ENCODE results near the gene NXNL1.
"Not testable (repeated sequence)": the region's sequence is repeated elsewhere in the genome, so short reads cannot be mapped to it uniquely, and the experiment has no call there.

The NXNL1 gene, protein sequence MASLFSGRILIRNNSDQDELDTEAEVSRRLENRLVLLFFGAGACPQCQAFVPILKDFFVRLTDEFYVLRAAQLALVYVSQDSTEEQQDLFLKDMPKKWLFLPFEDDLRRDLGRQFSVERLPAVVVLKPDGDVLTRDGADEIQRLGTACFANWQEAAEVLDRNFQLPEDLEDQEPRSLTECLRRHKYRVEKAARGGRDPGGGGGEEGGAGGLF

DNA sequence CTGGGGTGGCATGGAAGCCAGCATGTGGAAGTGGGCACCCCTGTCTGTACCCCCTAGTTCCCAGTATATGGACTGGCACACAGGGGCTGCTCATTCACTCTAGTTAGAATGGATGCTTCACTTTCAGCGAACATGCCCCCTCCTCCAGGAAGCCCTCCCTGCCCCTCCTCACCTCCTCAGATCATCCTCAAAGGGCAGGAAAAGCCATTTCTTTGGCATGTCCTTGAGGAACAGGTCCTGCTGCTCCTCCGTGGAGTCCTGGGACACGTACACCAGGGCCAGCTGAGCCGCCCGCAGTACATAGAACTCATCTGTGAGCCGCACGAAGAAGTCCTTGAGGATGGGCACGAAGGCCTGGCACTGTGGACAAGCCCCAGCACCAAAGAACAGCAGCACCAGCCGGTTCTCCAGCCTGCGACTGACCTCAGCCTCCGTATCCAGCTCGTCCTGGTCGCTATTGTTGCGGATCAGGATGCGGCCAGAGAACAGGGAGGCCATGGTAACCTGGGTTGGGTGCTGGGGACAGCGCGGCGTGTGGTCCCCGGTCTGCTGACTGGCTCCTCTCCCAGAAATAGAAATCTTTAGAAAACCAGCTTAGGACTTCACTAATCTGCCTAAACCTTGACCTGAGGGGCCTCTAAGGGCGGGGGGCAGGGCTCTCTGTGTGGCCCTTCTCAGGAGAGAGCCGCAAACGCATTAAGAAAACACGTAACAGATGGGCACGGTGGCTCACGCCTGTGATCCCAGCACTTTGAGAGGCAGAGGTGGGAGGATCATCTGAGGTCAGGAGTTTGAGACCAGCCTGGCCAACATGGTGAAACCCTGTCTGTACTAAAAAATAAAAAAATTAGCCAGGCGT, at the start of gene NXNL1:
TSS of gene NXNL1 (minus strand) at position 555 of the 859 bp plus-strand sequence. CDS start at position 498, 57 bp downstream.
- DNase-seq (ENCODE audit: low spot score), result no peak

DNA sequence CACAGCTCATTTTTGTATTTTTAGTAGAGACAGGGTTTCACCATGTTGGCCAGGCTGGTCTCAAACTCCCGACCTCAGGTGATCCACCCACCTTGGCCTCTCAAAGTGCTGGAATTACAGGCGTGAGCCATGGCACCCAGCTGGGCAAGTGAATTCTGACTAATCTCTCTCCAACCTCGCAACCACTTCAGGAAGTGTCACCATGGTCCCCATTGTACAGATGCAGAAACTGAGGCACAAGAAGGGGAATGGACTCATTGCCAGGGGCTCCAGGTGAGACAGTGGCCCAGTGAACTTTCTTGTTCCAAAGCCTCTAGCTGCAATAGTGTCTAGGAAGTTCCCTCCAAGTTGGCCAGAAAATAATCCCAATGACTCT, 47.8 kb upstream of the NXNL1 start:
- not testable (repeated sequence) for DNase-seq (ENCODE audit: low spot score)

DNA sequence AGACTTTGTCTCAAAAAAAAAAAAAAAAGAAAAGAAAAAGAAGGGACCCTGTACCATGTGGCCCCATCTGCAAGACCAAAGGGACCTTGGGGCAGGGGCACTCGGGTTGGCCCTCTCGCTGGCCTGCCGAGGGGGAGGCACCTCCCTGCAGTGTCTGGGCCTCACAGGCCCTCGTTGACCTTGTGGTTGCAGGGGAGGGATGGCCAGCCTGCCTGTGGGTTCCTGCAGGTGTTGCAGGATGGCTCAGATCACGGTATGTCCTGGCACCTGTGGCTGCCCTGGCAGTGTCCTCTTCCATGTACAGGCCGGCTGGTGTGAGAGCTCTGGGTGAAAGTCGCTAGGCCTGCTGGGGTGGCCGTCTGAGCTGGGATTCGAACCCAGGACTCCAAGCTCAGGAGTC, 46.0 kb upstream of the NXNL1 start:
- no peak for DNase-seq (ENCODE audit: low spot score)

DNA sequence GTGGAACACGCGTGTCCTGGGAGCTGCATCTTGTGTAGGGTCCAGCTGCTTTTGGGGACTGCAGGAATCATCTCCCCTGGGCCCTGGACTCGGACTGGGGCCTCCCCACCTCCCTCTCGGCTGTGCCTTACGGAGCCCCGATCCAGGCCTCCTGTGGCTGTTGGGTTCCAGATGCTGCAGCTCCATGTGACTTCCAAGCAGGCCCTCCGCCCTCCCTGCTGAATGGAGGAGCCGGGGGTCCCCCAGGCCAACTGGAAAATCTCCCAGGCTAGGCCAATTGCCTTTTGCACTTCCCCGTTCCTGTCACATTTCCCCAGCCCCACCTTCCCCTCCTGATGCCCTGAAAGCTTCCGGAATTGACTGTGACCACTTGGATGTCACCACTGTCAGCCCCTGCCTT, 44.5 kb upstream of the NXNL1 start:
- DNase-seq (ENCODE audit: low spot score), result no peak

DNA sequence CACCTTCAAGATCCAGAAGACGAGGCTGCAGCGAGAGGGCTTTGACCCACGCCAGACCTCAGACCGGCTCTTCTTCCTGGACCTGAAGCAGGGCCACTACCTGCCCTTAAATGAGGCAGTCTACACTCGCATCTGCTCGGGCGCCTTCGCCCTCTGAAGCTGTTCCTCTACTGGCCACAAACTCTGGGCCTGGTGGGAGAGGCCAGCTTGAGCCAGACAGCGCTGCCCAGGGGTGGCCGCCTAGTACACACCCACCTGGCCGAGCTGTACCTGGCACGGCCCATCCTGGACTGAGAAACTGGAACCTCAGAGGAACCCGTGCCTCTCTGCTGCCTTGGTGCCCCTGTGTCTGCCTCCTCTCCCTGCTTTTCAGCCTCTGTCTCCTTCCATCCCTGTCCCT, 43.7 kb upstream of the NXNL1 start:
- no peak for DNase-seq (ENCODE audit: low spot score)

DNA sequence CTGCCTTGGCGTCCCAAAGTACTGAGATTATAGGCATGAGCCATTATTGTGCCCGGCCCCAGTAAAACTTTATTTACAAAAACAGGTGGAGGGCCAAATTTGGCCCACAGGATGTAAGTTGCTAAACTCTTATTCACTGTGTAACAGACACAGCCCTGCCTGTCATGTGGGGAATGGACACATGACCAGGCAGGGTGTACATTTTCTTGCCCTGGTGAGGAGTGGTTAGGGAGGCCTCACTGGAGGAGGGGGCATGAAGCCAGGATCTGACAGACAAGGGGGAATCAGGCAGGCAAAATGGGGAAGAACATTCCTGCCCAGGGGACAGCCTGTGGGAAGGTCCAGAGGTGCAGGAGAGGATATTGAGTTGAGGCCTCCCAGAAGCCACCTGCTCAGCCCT, 43.3 kb upstream of the NXNL1 start:
- DNase-seq (ENCODE audit: low spot score), result no peak

DNA sequence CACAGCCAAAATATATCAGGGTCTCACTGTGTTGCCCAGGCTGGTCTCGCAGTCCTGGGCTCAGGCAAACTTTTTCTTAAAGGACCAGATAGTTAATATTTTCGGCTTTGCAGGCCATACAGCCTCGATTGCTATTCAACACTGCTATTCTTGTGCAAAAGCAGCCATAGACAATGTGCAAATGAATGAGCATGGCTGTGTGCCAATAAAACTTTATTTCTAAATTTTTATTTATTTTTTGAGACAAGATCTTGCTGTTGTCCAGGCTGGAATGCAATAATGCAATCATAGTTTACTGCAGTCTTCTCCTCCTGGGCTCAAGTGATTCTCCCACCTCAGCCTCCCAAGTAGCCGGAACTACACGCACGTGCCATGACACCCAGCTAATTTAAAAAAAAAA, 42.5 kb upstream of the NXNL1 start:
- no peak for DNase-seq (ENCODE audit: low spot score)

DNA sequence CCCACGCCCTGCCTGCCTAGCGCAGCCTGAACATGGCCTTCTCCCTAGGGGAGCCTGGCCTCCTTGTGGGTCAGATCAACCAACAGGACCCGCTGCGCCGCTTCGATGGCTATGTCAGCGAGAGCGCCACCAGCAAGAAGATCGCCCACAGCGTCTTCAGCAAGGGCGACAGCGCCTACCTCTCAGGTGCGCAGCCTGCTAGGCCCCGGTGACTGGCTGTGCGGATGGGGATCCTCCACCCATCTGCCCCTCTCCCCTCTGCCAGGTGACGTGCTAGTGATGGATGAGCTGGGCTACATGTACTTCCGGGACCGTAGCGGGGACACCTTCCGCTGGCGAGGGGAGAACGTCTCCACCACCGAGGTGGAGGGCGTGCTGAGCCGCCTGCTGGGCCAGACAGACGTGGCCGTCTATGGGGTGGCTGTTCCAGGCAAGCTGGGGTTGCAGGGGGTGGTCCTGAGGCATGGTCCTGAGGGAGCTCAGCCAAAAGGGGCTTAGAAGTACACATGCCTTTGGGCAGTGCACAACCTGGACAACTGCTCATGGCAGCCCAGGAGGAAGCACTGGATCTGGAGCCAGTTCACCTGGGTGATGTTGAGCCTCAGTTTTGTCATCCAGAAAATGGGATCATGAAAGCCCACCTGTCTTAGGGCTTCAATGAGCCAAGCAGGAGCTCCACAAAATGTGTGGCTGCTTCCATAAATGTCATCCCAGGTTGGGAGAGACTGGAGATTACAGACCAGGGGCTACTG, 39.9 kb upstream of the NXNL1 start:
- no peak for DNase-seq (ENCODE audit: low spot score)

DNA sequence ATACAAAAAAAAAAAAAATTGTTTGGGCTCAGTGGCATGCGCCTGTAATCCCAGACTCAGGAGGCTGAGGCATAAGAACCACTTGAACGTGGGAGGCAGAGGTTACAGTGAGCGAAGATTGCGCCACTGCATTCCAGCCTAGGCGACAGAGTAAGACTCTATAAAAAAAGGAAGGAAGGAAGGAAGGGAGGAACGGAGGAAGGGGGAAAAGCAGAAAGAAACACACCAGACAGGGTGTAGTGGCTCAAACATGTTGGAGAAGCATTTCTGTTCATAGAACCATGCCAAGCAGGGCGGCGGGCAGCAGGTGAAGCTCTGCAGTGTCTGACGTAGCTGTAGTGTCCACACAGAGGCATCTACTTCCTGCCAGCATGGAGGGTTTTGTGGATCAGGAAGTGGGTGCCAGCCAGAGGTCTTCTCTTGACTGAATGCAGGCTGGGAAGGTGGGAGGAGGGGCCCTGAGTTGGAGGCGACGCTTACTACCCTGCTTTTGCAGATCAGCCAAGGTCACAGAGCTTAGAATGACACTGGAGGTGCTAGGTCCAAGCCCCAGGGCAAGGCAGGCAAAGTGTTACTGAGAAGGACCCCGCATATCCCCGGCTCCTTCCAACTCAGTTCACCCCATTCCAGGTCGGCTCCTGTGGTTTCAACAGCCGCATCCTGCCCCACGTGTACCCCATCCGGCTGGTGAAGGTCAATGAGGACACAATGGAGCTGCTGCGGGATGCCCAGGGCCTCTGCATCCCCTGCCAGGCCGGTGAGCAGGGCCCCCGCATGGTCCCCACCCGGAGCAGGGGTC, 39.1 kb upstream of the NXNL1 start:
- no peak for DNase-seq (ENCODE audit: low spot score)

DNA sequence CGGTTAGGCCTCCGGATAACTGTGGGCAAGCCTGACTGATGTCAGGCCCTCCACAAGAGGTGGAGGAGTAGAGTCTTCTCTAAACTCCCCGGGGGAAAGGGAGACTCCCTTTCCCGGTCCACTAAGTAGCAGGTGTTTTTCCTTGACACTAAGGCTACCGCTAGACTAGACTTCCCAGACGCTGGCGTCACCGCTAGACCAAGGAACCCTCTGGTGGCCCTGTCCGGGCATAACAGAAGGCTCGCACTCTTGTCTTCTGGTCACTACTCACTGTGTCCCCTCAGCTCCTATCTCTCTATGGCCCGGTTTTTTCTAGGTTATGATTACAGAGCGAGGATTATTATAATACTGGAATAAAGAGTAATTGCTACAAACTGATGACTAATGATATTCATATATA, 38.3 kb upstream of the NXNL1 start:
- not testable (repeated sequence) for DNase-seq (ENCODE audit: low spot score)

DNA sequence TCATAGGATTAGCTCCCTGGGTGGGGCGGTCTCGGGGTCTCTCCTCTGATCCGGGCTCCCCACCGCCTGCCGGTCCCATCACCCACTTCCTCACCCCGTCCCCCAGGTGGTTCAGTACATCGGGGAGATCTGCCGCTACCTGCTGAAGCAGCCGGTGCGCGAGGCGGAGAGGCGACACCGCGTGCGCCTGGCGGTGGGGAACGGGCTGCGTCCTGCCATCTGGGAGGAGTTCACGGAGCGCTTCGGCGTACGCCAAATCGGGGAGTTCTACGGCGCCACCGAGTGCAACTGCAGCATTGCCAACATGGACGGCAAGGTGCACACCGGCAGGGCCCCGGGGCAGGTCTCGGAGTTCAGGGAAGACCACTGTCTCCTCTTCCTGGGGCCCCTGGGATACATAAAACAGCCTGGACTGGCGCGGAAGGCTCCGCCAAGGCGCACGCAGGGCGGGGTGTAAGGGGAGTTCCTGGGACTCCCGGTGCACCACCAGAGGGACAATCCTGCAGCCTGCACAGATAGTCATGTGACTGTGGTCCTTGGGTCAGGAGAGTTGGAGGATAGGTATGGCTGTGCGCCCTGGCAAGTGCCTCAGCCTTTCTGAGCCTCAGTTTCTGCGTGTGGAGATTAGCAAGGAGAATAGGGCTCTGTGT, 36.5 kb upstream of the NXNL1 start:
- no peak for DNase-seq (ENCODE audit: low spot score)

DNA sequence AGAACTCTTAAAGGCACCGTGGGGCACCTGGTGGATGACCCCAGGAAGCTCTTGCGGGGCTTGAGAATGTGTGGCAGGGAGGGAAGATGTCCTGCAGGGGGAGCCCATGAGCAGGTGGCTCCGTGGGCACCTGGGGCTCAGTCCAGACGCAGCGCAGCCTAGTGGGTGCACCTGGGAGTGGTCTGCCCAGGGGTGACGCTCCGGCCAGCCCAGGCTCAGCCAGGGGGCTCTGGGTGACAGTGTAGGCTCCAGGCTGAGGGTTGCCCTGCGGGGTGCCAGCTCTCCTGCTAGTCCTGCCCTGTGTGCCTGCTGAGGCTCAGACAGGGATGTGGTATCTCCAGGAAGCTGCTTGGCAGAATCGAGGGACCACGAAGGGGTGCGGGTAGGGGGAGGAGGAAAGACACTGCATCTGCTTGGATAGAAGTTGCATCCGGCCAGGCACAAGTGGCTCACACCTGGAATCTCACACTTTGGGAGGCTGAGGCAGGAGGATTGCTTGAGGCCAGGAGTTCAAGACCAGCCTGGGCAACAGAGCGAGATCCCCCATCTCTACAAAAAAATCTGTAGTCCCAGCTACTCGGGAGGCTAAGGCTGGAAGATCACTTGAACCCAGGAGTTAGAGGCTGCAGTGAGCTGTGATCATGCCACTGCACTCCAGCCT, 35.7 kb upstream of the NXNL1 start:
- DNase-seq (ENCODE audit: low spot score), result peak; percentile 75

DNA sequence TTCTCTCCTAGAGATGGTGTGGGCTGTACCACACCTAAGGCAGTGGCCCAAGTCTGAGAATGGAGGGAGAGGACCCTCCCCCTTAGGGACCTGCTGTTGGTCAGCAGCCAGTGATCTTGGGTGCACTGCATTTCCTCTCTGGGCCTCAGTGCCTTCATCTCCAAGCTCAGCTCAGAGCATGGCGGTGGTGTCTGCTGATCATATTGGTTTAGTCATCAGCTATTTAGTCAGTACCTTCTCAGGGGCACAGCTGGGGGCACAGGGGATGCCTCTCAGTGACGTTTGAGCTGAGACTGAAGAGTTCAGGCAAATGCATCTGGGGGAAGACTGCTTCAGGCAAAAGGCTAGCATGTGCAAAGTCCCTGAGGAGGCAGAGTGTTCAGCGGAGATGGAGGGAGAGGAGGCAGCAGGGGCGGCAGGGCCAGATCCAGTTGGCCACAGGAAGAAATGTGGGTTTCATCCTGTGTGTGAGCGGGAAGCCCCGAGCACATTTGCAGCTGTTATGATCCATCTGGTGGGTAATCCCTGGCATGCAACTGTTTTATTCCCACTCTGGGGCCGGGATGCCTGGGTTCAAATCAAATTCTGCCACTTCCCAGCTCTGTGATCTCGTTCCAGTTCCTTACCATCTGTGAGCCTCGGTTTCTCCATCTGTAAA, 35.0 kb upstream of the NXNL1 start:
- DNase-seq (ENCODE audit: low spot score), result no peak

DNA sequence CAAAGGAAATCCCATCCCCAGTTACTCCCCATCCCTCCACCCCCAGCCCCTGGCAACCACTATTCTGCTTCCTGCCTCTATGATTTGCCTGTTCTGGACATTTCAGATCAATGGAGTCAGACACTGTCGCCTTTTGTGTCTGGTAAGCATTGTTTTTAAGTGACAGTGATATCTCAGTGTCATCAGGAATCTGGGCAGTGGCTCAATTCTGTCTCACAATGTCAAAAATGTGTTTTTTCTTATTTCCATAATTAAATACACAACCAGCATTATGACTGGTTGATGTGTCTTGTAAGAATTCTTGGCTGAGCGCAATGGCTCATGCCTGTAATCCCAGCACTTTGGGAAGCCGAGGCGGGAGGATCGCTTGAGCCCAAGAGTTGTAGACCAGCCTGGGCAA, 30.6 kb upstream of the NXNL1 start:
- peak; percentile 25 for DNase-seq (ENCODE audit: low spot score)

DNA sequence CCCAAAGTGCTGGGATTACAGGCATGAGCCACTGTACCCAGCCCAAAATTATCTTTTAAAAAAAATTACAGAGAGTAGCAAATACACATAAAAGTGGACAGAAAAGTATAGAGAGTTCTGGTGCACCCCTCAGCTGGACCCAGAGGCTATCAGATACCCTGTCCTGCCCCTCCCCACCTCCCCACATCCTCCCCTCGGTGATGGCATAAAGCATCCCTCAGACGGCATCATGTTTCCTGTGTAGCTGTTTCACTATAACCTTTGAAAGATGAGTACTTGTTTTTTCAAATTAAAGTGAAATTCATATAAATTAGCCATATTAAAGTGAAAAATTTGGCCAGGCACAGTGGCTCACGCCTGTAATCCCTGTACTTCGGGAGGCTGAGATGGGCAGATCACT, 29.7 kb upstream of the NXNL1 start:
- DNase-seq (ENCODE audit: low spot score), result no peak

DNA sequence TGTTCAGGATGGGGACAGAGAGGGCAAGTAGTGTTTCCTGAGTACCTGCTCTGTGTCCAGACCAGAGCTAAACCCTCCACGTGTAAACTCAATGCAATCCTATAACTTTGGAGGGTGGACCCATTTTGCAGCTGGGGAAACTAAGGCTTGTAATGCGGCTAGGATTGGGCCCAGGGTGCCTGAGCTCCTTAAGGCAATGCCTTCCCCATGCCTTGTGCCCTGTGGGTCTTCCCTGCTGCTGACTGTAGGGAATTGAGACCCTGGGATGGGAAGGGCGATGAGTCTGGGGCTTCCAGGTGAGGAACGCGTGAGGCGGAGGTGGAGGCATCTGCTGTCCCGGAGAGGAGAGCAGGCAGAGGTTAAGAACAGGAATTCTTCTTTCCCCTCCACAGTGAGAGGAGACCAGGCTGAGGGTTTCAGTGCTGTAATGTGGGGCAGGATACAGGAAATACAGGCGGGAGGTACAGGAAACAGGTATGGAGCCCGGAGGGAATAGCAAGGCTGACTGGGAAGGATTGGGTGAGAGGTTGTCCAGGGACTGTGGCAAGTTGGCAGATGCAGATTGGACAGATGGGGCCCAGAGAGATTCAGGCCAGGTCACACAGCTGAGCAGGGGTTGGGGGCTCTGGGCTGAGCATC, 28.8 kb upstream of the NXNL1 start:
- no peak for DNase-seq (ENCODE audit: low spot score)

DNA sequence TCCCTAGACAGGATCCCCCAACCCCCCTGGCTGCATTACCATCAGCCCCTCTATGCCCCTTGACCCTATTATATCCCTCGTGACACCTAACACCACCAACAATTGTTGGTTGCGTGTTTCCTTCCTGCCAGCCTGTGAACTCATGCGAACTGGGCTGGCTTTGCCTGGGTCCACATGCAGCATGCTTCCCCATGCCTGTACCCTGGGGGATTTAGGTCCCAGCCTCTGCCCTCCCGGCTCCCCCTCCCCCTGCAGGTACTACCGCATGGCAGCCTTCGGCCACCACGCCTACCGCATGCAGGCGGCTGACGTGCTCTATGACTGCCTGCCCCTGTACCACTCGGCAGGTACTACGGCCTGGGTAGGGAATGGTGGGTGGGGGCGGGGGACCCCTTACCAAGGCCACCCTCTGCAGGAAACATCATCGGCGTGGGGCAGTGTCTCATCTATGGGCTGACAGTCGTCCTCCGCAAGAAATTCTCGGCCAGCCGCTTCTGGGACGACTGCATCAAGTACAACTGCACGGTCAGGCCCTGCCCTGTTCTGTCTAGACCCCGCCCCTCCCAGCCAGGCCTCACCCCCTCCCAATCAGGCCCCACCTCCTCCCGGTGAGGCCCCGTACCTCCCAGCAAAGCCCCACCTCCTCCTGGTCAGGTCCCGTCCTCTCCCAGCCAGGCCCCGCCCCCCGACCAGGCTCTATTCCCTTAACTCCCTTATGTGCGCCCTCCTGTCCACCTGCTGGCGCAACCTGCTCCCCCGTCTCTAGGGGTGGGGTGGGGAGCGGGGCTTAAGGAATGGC, 28.1 kb upstream of the NXNL1 start:
- DNase-seq (ENCODE audit: low spot score), result no peak

DNA sequence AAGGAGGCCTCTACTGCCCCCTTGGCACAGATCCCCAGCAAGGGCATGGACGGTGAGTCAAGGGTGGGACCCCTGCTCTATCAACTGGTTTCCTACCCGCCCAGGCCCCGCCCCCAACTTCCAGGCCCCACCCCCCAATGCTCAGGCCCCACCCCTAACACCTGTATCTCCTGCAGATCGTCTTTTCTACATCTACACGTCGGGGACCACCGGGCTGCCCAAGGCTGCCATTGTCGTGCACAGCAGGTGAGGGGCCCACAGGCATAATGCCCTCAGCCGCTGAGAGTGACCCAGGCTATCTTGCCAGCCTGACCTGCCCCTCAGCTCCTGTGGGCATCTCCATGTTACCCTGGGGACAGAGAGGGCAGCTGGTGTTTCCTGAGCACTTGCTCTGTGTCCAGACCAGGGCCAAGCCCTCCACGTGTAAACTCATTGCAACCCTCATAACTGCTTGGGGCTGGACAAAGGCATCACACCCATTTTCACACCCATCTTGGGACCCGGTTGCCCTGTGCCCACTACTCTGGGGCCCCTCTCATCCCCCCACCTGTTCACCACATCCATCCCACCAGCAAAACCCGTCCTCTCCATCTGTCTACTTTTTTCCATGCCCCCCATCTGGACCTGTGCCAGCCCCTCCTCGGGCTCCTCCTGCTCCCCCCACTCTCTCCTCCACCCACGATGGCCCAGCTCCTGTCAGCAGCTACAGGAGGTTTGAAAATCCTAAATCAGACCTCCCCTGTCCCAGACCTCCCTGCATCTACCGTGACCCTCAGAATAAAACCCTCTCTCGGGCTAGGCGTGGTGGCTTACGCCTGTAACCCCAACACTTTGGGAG, 26.8 kb upstream of the NXNL1 start:
- no peak for DNase-seq (ENCODE audit: low spot score)

Data from AG20443 (cell line).